GM12892 (cell line): ENCODE data around the gene HNRNPL.

Experiments
- POLR2A ChIP-seq: IDR thresholded peaks from 2 replicates; pipeline ENCODE4 v1.6.1; 2011; ENCODE audit warnings: low read depth, low read length, control low read depth
- POLR2AphosphoS5 ChIP-seq: IDR thresholded peaks from 2 replicates; pipeline ENCODE4 v1.6.1; 2011; ENCODE audit warnings: low read depth, low read length, control low read depth
- TAF1 ChIP-seq: IDR thresholded peaks from 2 replicates; pipeline ENCODE4 v1.6.1; 2011; ENCODE audit warnings: low read depth, mild to moderate bottlenecking, control low read depth, low read length, borderline replicate concordance

- TF ChIP-seq POLR2AphosphoS5 (no peak), POLR2A (no peak), TAF1 (no peak)
These were observed 32.7 kb downstream of the HNRNPL start for GRCh38 chr19:38817081-38817480.
